BLaER1 treated with 17β-estradiol and CSF1 and Interleukin-3, amounts not matched to agents 10 nM and 100 nM (cell line): Measurements from ENCODE around the gene CALB2.

ENCODE experiments used
- H3K27ac ChIP-seq, 11 experiments: shearing (Covaris generic); formaldehyde crosslinking; 2 replicates each; pipeline ENCODE4 v1.8.1; 2022
- H3K27me3 ChIP-seq, 11 experiments: shearing (Covaris generic); formaldehyde crosslinking; 2 replicates each; pipeline ENCODE4 v1.8.1; 2022
- H3K36me3 ChIP-seq, 11 experiments: shearing (Covaris generic); formaldehyde crosslinking; 2 replicates each; pipeline ENCODE4 v1.8.1; 2022
- H3K4me1 ChIP-seq, 10 experiments: shearing (Covaris generic); formaldehyde crosslinking; 2 replicates each; pipeline ENCODE4 v1.8.1; 2022
- H3K4me2 ChIP-seq, 11 experiments: shearing (Covaris generic); formaldehyde crosslinking; 2 replicates each; pipeline ENCODE4 v1.8.1; 2022
- H3K4me3 ChIP-seq, 10 experiments: shearing (Covaris generic); formaldehyde crosslinking; 2 replicates each; pipeline ENCODE4 v1.8.1; 2022
- H3K9ac ChIP-seq, 11 experiments: shearing (Covaris generic); formaldehyde crosslinking; 2 replicates each; pipeline ENCODE4 v1.8.1; 2022
- H3K9me3 ChIP-seq, 11 experiments: shearing (Covaris generic); formaldehyde crosslinking; replicated peaks in 1 of 11; 2 replicates each; pipeline ENCODE4 v1.8.1; 2022
- H4K20me1 ChIP-seq, 11 experiments: shearing (Covaris generic); formaldehyde crosslinking; 2 replicates each; pipeline ENCODE4 v1.8.1; 2022
- Cebpa-rat ChIP-seq, 11 experiments: shearing (Covaris generic); IDR thresholded peaks; 2 replicates each; pipeline ENCODE4 v1.8.1; 2022

CALB2 gene

GRCh38 chr16:71399801-71400563 lies 41.5 kb downstream of the CALB2 start:
- Histone ChIP-seq H3K36me3 (peaks cover 0 to 5% (median 0%) of the 10 kb centered on the region in 11 experiments; a peak in 4 of 22 replicates), H3K4me2 (no peak overlapping the region), H4K20me1 (no peaks in the 10 kb centered on the region), H3K9ac (no peak overlapping the region), H3K9me3 (peaks cover 17 to 32% (median 23%) of the 10 kb centered on the region in 11 experiments), H3K4me3 (no peak overlapping the region), H3K4me1 (0 out of 20 replicates have a peak, but pooled peaks cover 0 to 1% (median 0%) of the 10 kb centered on the region in 10 experiments), H3K27ac (no peak overlapping the region), H3K27me3 (peaks cover 0 to 5% (median 0%) of the 10 kb centered on the region in 11 experiments; a peak in 3 of 22 replicates)
- no peak for TF ChIP-seq Cebpa-rat (IDR thresholded peaks at IDR 0.05)

DNA sequence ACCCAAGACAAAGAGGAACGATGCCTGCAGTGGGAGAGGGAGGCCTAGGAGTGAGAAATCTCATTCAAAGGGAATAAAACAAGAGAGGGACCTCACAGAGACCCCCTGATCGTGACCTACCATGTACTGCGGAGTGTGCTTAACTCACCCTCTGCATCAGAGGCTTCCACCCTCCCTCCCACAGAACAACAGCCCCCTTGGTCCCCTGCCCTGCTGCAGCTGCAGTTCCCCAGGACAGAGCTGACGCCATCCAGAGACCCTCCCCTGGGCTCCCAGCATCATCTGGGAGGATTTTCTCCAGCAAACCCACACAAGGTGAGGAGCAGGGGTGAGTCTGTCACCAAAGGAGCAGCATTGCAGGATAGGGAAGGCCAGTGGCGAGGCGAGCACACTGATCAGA lies 43.5 kb downstream of the CALB2 start:
- no peak overlapping the region for H3K27ac ChIP-seq
- no peak overlapping the region for H3K9ac ChIP-seq
- peaks cover 0 to 21% (median 14%) of the 10 kb centered on the region in 10 experiments; a peak in 18 of 20 replicates for H3K4me1 ChIP-seq
- H3K4me3 ChIP-seq, result no peak overlapping the region
- TF ChIP-seq Cebpa-rat (IDR thresholded peaks at IDR 0.05), result no peak
- H3K36me3 ChIP-seq, result peaks cover 0 to 6% (median 0%) of the 10 kb centered on the region in 11 experiments; a peak in 4 of 22 replicates
- peaks cover 21 to 47% (median 33%) of the 10 kb centered on the region in 11 experiments for H3K9me3 ChIP-seq
- peaks cover 0 to 22% (median 0%) of the 10 kb centered on the region in 11 experiments; a peak in 9 of 22 replicates for H3K27me3 ChIP-seq
- H4K20me1 ChIP-seq, result peaks cover 0 to 9% (median 0%) of the 10 kb centered on the region in 11 experiments; a peak in 3 of 22 replicates
- no peak overlapping the region for H3K4me2 ChIP-seq

DNA sequence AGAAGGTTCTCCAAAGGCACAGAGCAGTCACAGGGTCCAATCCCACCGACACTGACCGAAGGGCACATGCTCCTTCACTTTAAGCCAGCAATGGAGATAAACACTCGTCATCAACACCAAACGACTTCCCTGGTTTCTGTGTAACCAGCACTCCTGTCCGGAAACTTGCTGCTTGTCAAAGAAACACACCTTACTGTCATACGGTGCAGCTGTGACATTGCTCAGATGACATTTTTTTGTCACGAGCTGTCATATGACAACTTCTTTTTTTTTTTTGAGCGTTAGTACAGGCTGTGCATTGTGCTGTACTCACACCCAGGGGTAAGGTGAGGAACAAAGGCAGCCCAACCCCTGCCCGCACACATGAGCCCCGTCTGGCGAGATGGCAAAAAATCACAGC lies 44.2 kb downstream of the CALB2 start:
- no peak for TF ChIP-seq Cebpa-rat (IDR thresholded peaks at IDR 0.05)
- Histone ChIP-seq H3K9me3 (peaks cover 21 to 47% (median 33%) of the 10 kb centered on the region in 11 experiments), H3K4me2 (no peak overlapping the region), H3K4me3 (no peak overlapping the region), H3K9ac (no peak overlapping the region), H3K36me3 (peaks cover 0 to 6% (median 0%) of the 10 kb centered on the region in 11 experiments; a peak in 4 of 22 replicates), H4K20me1 (peaks cover 0 to 16% (median 0%) of the 10 kb centered on the region in 11 experiments; a peak in 3 of 22 replicates), H3K4me1 (peaks cover 0 to 27% (median 21%) of the 10 kb centered on the region in 10 experiments), H3K27me3 (peaks cover 0 to 29% (median 0%) of the 10 kb centered on the region in 11 experiments; a peak in 9 of 22 replicates), H3K27ac (no peak overlapping the region)

GRCh38 chr16:71404364-71404763 lies 45.8 kb downstream of the CALB2 start:
- H3K4me3 ChIP-seq, result peak overlapping the region in 1 of 10 experiments; percentile 11; a peak in 4 of 20 replicates
- peaks cover 0 to 39% (median 0%) of the 10 kb centered on the region in 11 experiments; a peak in 9 of 22 replicates for H3K27me3 ChIP-seq
- no peak for TF ChIP-seq Cebpa-rat (IDR thresholded peaks at IDR 0.05)
- peaks cover 4 to 42% (median 33%) of the 10 kb centered on the region in 10 experiments for H3K4me1 ChIP-seq
- H3K27ac ChIP-seq, result no peak overlapping the region
- H4K20me1 ChIP-seq, result peaks cover 0 to 18% (median 0%) of the 10 kb centered on the region in 11 experiments; a peak in 3 of 22 replicates
- H3K9ac ChIP-seq, result no peak overlapping the region
- peaks cover 0 to 6% (median 0%) of the 10 kb centered on the region in 11 experiments; a peak in 4 of 22 replicates for H3K36me3 ChIP-seq
- H3K9me3 ChIP-seq, result peaks cover 21 to 47% (median 33%) of the 10 kb centered on the region in 11 experiments
- H3K4me2 ChIP-seq, result no peak overlapping the region

- peaks cover 0 to 18% (median 0%) of the 10 kb centered on the region in 11 experiments; a peak in 4 of 22 replicates for H4K20me1 ChIP-seq
- H3K9ac ChIP-seq, result no peak overlapping the region
- peaks cover 4 to 47% (median 33%) of the 10 kb centered on the region in 10 experiments for H3K4me1 ChIP-seq
- 0 out of 20 replicates have a peak overlapping the region, but pooled peaks of 1 of the 10 experiments have one; percentile 14 for H3K4me3 ChIP-seq
- peaks cover 0 to 6% (median 0%) of the 10 kb centered on the region in 11 experiments; a peak in 4 of 22 replicates for H3K36me3 ChIP-seq
- peaks cover 0 to 55% (median 0%) of the 10 kb centered on the region in 11 experiments; a peak in 9 of 22 replicates for H3K27me3 ChIP-seq
- H3K4me2 ChIP-seq, result peak overlapping the region in 9 of 11 experiments; percentile 36 to 93 (median 76); a peak in 18 of 22 replicates
- H3K27ac ChIP-seq, result no peak overlapping the region
- TF ChIP-seq Cebpa-rat (IDR thresholded peaks at IDR 0.05), result no peak
- H3K9me3 ChIP-seq, result peaks cover 21 to 47% (median 33%) of the 10 kb centered on the region in 11 experiments
Measured at GRCh38 chr16:71406316-71406715, 47.8 kb downstream of the CALB2 start.

- TF ChIP-seq Cebpa-rat (IDR thresholded peaks at IDR 0.05), result no peak
- peak overlapping the region in 1 of 10 experiments; percentile 14; a peak in 1 of 20 replicates for H3K4me3 ChIP-seq
- H3K27me3 ChIP-seq, result peaks cover 0 to 55% (median 0%) of the 10 kb centered on the region in 11 experiments; a peak in 9 of 22 replicates
- peaks cover 0 to 6% (median 0%) of the 10 kb centered on the region in 11 experiments; a peak in 4 of 22 replicates for H3K36me3 ChIP-seq
- peaks cover 21 to 47% (median 33%) of the 10 kb centered on the region in 11 experiments for H3K9me3 ChIP-seq
- H3K27ac ChIP-seq, result no peak overlapping the region
- H3K4me2 ChIP-seq, result peak overlapping the region in 9 of 11 experiments; percentile 36 to 93 (median 76); a peak in 18 of 22 replicates
- no peak overlapping the region for H3K9ac ChIP-seq
- H4K20me1 ChIP-seq, result peaks cover 0 to 18% (median 0%) of the 10 kb centered on the region in 11 experiments; a peak in 4 of 22 replicates
- H3K4me1 ChIP-seq, result peaks cover 4 to 47% (median 33%) of the 10 kb centered on the region in 10 experiments
Measured at GRCh38 chr16:71406724-71407123, 48.2 kb downstream of the CALB2 start.

DNA sequence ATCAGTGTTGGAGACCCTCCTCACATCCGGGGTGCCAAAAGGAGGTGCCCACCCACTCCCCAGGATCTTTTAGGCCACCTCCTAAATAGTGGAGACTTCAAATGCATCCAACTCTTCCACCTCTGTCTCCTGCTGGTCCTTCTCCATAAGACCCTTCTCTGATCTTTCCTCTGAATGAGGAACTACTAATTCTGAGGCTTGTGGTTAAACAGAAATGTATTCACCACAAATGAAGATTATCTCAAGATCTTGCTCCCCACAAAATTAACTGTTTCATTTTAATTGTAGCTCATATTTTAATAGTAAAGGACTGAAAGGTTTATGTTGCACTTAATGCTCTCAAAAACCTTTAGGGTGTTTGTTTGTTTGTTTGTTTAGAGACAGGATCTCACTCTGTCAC lies 49.2 kb downstream of the CALB2 start:
- TF ChIP-seq Cebpa-rat (IDR thresholded peaks at IDR 0.05), result no peak
- Histone ChIP-seq H3K27ac (no peak overlapping the region), H3K4me1 (peaks cover 4 to 56% (median 40%) of the 10 kb centered on the region in 10 experiments), H3K36me3 (peaks cover 0 to 6% (median 0%) of the 10 kb centered on the region in 11 experiments; a peak in 4 of 22 replicates), H3K27me3 (peaks cover 0 to 55% (median 0%) of the 10 kb centered on the region in 11 experiments; a peak in 9 of 22 replicates), H3K4me2 (peak overlapping the region in 9 of 11 experiments; percentile 36 to 93 (median 76); a peak in 17 of 22 replicates), H4K20me1 (peaks cover 0 to 25% (median 0%) of the 10 kb centered on the region in 11 experiments; a peak in 4 of 22 replicates), H3K9ac (no peak overlapping the region), H3K9me3 (peaks cover 21 to 37% (median 27%) of the 10 kb centered on the region in 11 experiments), H3K4me3 (peak overlapping the region in 1 of 10 experiments; percentile 14; a peak in 1 of 20 replicates)

- no peak overlapping the region for H3K4me3 ChIP-seq
- no peak for TF ChIP-seq Cebpa-rat (IDR thresholded peaks at IDR 0.05)
Measured at GRCh38 chr16:71408536-71408935, 50.0 kb downstream of the CALB2 start.

More at GRCh38 chr16:71408536-71408935, 50.0 kb downstream of the CALB2 start:
- no peak overlapping the region for H3K9ac ChIP-seq
- H3K27me3 ChIP-seq, result peaks cover 0 to 55% (median 0%) of the 10 kb centered on the region in 11 experiments; a peak in 9 of 22 replicates
- H3K27ac ChIP-seq, result no peak overlapping the region
- peak overlapping the region in 9 of 11 experiments; percentile 36 to 93 (median 76); a peak in 14 of 22 replicates for H3K4me2 ChIP-seq
- peaks cover 18 to 29% (median 19%) of the 10 kb centered on the region in 11 experiments for H3K9me3 ChIP-seq
- peaks cover 0 to 25% (median 0%) of the 10 kb centered on the region in 11 experiments; a peak in 4 of 22 replicates for H4K20me1 ChIP-seq
- peaks cover 4 to 60% (median 40%) of the 10 kb centered on the region in 10 experiments for H3K4me1 ChIP-seq
- peaks cover 0 to 6% (median 0%) of the 10 kb centered on the region in 11 experiments; a peak in 4 of 22 replicates for H3K36me3 ChIP-seq
